Ascending aorta (tissue), 2 donors: Measurements from ENCODE around the gene SCLT1. TPM values are rescaled to one million over a fixed set of nuclear protein-coding genes. Genes with fewer than 3 reads are reported as not detected.

Source experiments
- DNase-seq, 2 donors: peaks; one replicate each; pipeline ENCODE4 v3.0.0-alpha.2; 2019; ENCODE audit warnings: low spot score in 2 of 2
- H3K27ac ChIP-seq, 2 donors: fragments of 200-600 bp; sonication (generic); one replicate each; pipeline ENCODE4 v1.5.1; 2016 to 2017; ENCODE audit warnings: mild to moderate bottlenecking in 1 of 2
- H3K27me3 ChIP-seq: fragments of 200-600 bp; sonication (generic); one replicate; pipeline ENCODE4 v1.5.1; 2017
- H3K36me3 ChIP-seq, 2 donors: fragments of 200-600 bp; sonication (generic); one replicate each; pipeline ENCODE4 v1.5.1; 2016
- H3K4me1 ChIP-seq, 2 donors: fragments of 200-600 bp; sonication (generic); one replicate each; pipeline ENCODE4 v1.5.1; 2016 to 2017; ENCODE audit warnings: mild to moderate bottlenecking in 1 of 2
- H3K4me3 ChIP-seq, 2 donors: fragments of 200-600 bp; sonication (generic); one replicate each; pipeline ENCODE4 v1.5.1; 2016 to 2017; ENCODE audit warnings: mild to moderate bottlenecking in 1 of 2
- H3K9me3 ChIP-seq, 2 donors: fragments of 200-600 bp; sonication (generic); one replicate each; pipeline ENCODE4 v1.5.1; 2016
- intact Hi-C: fragments of 100-400 bp; cut with DNase I; formaldehyde crosslinking; loops from one replicate; pipeline ENCODE4 v1.15.1; 2023
- total RNA-seq: library from RNA; depleted of rRNA; stranded (reverse); fragments of >200 nt; gene quantifications from one replicate; pipeline ENCODE4 v1.1.0, GENCODE V29; 2016
- TF ChIP-seq, protein P1 (sequence below), 3 experiments: fragments of 200-600 bp in 2 of 3; fragments of 450-650 bp in 1 of 3; sonication (generic) in 2 of 3; IDR thresholded peaks; one replicate each; pipeline ENCODE4 v1.5.1; 2016 to 2019; ENCODE audit warnings: antibody characterized with exemption in 3 of 3, mild to moderate bottlenecking in 1 of 3, moderate library complexity in 1 of 3

SCLT1 gene
- total RNA-seq, 1 donor from 2014 or later = 7.0 TPM

DNA sequence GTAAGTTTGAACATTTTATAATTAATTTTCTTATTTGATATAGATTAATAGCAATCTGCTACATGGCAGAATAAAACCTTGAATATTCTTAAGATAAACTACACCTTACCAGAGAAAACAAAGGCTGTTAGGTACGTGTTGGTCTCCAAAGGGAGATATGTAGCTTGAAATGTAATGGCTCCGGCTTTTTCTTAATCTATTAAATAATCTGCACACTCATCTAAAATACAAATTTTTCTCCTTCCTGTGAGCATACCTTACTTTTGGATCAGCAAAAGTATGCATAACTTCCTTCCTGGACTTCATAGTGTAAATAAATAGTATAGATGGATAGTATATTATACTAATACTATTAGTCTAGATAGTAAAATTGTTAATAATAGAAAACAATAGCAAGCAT lies 142.5 kb downstream of the SCLT1 start:
- Histone ChIP-seq H3K27ac (no peak overlapping the region), H3K27me3 (no peaks in the 10 kb centered on the region), H3K36me3 (no peaks in the 10 kb centered on the region), H3K4me1 (no peaks in the 10 kb centered on the region), H3K9me3 (no peaks in the 10 kb centered on the region), H3K4me3 (no peak overlapping the region)
- TF ChIP-seq, protein P1, sequence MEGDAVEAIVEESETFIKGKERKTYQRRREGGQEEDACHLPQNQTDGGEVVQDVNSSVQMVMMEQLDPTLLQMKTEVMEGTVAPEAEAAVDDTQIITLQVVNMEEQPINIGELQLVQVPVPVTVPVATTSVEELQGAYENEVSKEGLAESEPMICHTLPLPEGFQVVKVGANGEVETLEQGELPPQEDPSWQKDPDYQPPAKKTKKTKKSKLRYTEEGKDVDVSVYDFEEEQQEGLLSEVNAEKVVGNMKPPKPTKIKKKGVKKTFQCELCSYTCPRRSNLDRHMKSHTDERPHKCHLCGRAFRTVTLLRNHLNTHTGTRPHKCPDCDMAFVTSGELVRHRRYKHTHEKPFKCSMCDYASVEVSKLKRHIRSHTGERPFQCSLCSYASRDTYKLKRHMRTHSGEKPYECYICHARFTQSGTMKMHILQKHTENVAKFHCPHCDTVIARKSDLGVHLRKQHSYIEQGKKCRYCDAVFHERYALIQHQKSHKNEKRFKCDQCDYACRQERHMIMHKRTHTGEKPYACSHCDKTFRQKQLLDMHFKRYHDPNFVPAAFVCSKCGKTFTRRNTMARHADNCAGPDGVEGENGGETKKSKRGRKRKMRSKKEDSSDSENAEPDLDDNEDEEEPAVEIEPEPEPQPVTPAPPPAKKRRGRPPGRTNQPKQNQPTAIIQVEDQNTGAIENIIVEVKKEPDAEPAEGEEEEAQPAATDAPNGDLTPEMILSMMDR (IDR thresholded peaks at IDR 0.05) = no peak
- intact Hi-C loops = no loop called here
- DNase-seq = no peak

DNA sequence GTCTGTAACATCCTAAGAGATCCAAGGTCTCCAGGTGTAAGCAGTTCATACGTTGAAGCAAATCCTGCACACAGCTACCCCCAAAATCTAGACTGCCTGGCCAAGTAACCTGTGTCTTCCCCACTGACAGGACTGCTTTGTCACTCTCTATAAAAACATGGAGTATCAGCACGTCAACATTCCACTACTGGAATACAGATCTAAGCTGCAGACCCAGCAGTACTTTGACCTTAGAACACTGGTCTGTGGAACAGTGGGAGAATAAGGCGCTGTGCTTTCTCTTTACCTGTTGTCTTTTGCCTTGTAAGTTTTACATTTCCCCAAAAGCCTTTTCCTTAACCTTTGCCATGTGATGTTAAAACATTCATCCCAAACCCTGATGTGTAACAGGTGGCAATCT lies 146.4 kb downstream of the SCLT1 start:
- intact Hi-C loops = no loop called here
- Histone ChIP-seq H3K4me1 (no peaks in the 10 kb centered on the region), H3K27me3 (no peaks in the 10 kb centered on the region), H3K9me3 (no peaks in the 10 kb centered on the region), H3K36me3 (no peaks in the 10 kb centered on the region), H3K27ac (no peak overlapping the region), H3K4me3 (no peak overlapping the region)
- DNase-seq = no peak
- TF ChIP-seq, protein P1 (IDR thresholded peaks at IDR 0.05) = no peak

DNA sequence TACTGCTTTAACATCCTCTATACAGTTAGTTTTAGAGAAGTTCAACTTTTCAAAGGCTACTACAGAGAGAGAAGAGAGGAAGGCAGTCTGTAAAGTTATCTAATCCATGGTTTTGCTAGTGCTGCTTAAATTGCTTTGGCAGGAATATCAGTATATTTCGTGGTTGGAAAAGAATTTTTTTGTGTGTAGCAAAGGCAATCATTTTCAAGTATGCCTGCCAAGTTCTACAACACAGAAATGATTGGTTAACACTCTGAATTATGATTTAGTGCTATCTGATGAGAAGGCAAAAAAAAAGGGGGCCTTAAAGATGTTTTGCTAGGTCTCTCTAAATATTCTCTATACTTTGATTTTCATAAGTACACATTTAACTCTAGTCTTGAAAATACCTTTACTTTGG lies 150.7 kb downstream of the SCLT1 start:
- Histone ChIP-seq H3K4me1 (no peaks in the 10 kb centered on the region), H3K27me3 (no peaks in the 10 kb centered on the region), H3K27ac (peak overlapping the region in 1 of 2 donors; percentile 24), H3K9me3 (no peaks in the 10 kb centered on the region), H3K4me3 (no peak overlapping the region), H3K36me3 (no peaks in the 10 kb centered on the region)
- DNase-seq = no peak
- TF ChIP-seq, protein P1 (IDR thresholded peaks at IDR 0.05) = no peak
- intact Hi-C loops = no loop called here

DNA sequence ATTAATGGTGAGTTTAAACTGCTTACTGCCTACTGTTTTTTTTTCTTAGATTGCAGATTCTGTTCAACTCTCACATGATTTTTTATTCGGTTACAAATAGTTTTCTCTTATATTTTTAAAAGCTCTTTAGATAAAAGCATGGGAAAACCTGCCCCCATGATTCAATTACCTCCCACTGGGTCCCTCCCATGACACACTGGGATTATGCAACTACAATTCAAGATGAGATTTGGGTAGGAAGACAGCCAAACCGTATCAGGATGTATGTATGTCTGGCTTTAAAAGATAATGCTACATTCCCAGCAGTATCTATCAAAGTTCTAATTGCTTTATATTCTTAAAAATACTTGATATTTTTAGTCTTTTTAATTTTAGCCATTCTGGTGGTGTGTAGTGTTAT lies 152.4 kb downstream of the SCLT1 start:
- Histone ChIP-seq H3K27ac (no peak overlapping the region), H3K9me3 (no peaks in the 10 kb centered on the region), H3K36me3 (no peaks in the 10 kb centered on the region), H3K27me3 (no peaks in the 10 kb centered on the region), H3K4me3 (no peak overlapping the region), H3K4me1 (no peaks in the 10 kb centered on the region)
- DNase-seq = no peak
- intact Hi-C loops = no loop called here
- TF ChIP-seq, protein P1 (IDR thresholded peaks at IDR 0.05) = no peak

DNA sequence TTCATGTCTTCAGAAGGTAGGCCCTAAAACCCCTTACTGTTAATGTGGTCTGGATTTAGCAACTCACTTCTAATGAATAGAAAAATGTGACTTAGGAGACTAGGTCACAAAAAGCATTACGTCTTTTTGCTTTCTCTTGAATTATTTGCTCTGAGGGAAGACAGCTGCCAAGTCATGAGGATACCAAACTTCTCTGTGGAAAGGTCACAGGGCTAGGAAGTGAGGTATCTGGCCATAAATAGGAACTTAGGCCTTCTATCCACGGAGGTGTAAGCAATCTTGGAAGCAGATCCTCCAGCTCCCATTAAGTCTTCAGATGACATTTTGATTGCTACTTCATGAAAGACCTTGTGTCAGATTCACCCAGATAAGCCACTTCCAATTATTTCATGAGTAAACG lies 163.3 kb downstream of the SCLT1 start:
- DNase-seq = no peak
- no peaks in the 10 kb centered on the region for H3K9me3 ChIP-seq
- intact Hi-C loops = no loop called here
- no peak overlapping the region for H3K27ac ChIP-seq
- H3K4me3 ChIP-seq = no peak overlapping the region
- no peaks in the 10 kb centered on the region for H3K36me3 ChIP-seq
- H3K4me1 ChIP-seq = no peaks in the 10 kb centered on the region
- no peaks in the 10 kb centered on the region for H3K27me3 ChIP-seq
- TF ChIP-seq, protein P1 (IDR thresholded peaks at IDR 0.05) = no peak

DNA sequence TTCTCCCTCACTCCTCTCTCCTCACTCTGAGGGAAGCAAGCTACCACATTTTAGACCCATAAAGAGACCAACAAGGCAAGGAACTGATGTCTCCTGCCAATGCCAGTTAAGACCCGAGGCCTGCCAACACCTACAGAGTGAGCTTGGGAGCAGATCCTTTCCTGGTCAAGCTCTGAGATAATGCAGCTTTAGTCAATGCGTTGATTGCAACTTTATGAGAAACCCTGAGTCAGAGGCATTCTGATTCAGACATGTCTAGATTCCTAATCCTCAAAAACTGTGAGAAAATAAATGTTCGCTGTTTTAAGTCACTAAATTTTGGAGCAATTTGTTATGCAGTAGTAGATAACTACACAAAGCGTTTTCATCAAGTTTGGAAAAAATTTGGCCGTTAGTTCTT lies 168.4 kb downstream of the SCLT1 start:
- intact Hi-C loops = no loop called here
- Histone ChIP-seq H3K27me3 (no peaks in the 10 kb centered on the region), H3K36me3 (no peaks in the 10 kb centered on the region), H3K9me3 (no peaks in the 10 kb centered on the region), H3K4me1 (no peaks in the 10 kb centered on the region), H3K4me3 (peak overlapping the region in 1 of 2 donors; percentile 6), H3K27ac (peak overlapping the region; percentile 21 to 62)
- no peak for DNase-seq
- TF ChIP-seq, protein P1 (IDR thresholded peaks at IDR 0.05) = no peak
